Ectodermal cell (in vitro differentiated cells): ENCODE results near the gene OGFOD3.

ENCODE experiments used
- H3K27ac ChIP-seq: 2 replicates; pipeline ENCODE4 v1.7.0; 2013; ENCODE audit warnings: mild to moderate bottlenecking, low read depth, low read length; ENCODE audit not compliant: insufficient read depth, poor library complexity, severe bottlenecking
- H3K27me3 ChIP-seq: 2 replicates; pipeline ENCODE4 v1.7.0; 2013; ENCODE audit warnings: mild to moderate bottlenecking, low read length; ENCODE audit not compliant: insufficient read depth, control insufficient read depth, poor library complexity, severe bottlenecking
- H3K36me3 ChIP-seq: one replicate; pipeline ENCODE4 v1.7.0; 2013; ENCODE audit warnings: low read length; ENCODE audit not compliant: control insufficient read depth, insufficient read depth
- H3K4me1 ChIP-seq: one replicate; pipeline ENCODE4 v1.7.0; 2013; ENCODE audit warnings: low read length; ENCODE audit not compliant: control insufficient read depth, insufficient read depth
- H3K4me3 ChIP-seq: 2 replicates; pipeline ENCODE4 v1.7.0; 2013; ENCODE audit warnings: low read depth, low read length, control low read depth; ENCODE audit not compliant: insufficient read depth
- H3K9me3 ChIP-seq: 2 replicates; pipeline ENCODE4 v1.7.0; 2013; ENCODE audit warnings: mild to moderate bottlenecking, low read length, moderate library complexity; ENCODE audit not compliant: control insufficient read depth
- WGBS, 2 experiments: methylation state at CpG; one replicate each; pipeline ENCODE4 v1.1.7; 2013; ENCODE audit warnings: missing lambda C conversion rate in 2 of 2; 5-methylcytosine and 5-hydroxymethylcytosine counted together

OGFOD3 gene

GRCh38 chr17:82405051-82405450, 13.3 kb downstream of the OGFOD3 start:
- H3K27me3 ChIP-seq, result no peaks in the 10 kb centered on the region
- no peak overlapping the region for H3K27ac ChIP-seq
- no peak overlapping the region for H3K4me3 ChIP-seq
- H3K36me3 ChIP-seq, result peaks cover 7% of the 10 kb centered on the region
- 92 to 95% methylated on average over 14 of the region's 14 CpGs for WGBS, 2 experiments
- no peaks in the 10 kb centered on the region for H3K9me3 ChIP-seq
- H3K4me1 ChIP-seq, result no peaks in the 10 kb centered on the region

- Histone ChIP-seq H3K36me3 (peaks cover 7% of the 10 kb centered on the region), H3K27ac (no peak overlapping the region), H3K4me3 (no peak overlapping the region), H3K27me3 (no peaks in the 10 kb centered on the region), H3K9me3 (no peaks in the 10 kb centered on the region), H3K4me1 (no peaks in the 10 kb centered on the region)
- WGBS, 2 experiments, result 97% methylated on average over 67 of the region's 67 CpGs
These were observed 14.4 kb downstream of the OGFOD3 start for GRCh38 chr17:82403662-82404660.

GRCh38 chr17:82402865-82403264, 15.5 kb downstream of the OGFOD3 start:
- no peak overlapping the region for H3K4me3 ChIP-seq
- H3K27me3 ChIP-seq, result no peaks in the 10 kb centered on the region
- no peaks in the 10 kb centered on the region for H3K4me1 ChIP-seq
- H3K36me3 ChIP-seq, result peaks cover 7% of the 10 kb centered on the region
- H3K27ac ChIP-seq, result no peak overlapping the region
- no peaks in the 10 kb centered on the region for H3K9me3 ChIP-seq
- WGBS, 2 experiments, result 94% methylated on average over 7 of the region's 7 CpGs

GRCh38 chr17:82400830-82401229, 17.6 kb downstream of the OGFOD3 start:
- Histone ChIP-seq H3K9me3 (no peaks in the 10 kb centered on the region), H3K4me3 (no peak overlapping the region), H3K36me3 (peaks cover 7% of the 10 kb centered on the region), H3K27me3 (no peaks in the 10 kb centered on the region), H3K27ac (no peak overlapping the region), H3K4me1 (no peaks in the 10 kb centered on the region)
- 95 to 96% methylated on average over 16 to 17 of the region's 19 CpGs for WGBS, 2 experiments

- Histone ChIP-seq H3K9me3 (no peaks in the 10 kb centered on the region), H3K27ac (no peak overlapping the region)
- WGBS, 2 experiments, result 94% methylated on average over 7 of the region's 7 CpGs
These were observed 18.2 kb downstream of the OGFOD3 start for GRCh38 chr17:82400206-82400605.

GRCh38 chr17:82399601-82400101, 18.7 kb downstream of the OGFOD3 start:
- Histone ChIP-seq H3K36me3 (peaks cover 7% of the 10 kb centered on the region), H3K4me1 (no peaks in the 10 kb centered on the region), H3K27me3 (no peaks in the 10 kb centered on the region), H3K27ac (no peak overlapping the region), H3K9me3 (no peaks in the 10 kb centered on the region), H3K4me3 (no peak overlapping the region)
- 87 to 88% methylated on average over 18 of the region's 18 CpGs for WGBS, 2 experiments

More at GRCh38 chr17:82400206-82400605, 18.2 kb downstream of the OGFOD3 start:
- Histone ChIP-seq H3K36me3 (peaks cover 7% of the 10 kb centered on the region), H3K27me3 (no peaks in the 10 kb centered on the region), H3K4me3 (no peak overlapping the region), H3K4me1 (no peaks in the 10 kb centered on the region)

GRCh38 chr17:82399041-82399441, 19.3 kb downstream of the OGFOD3 start:
- Histone ChIP-seq H3K4me1 (no peaks in the 10 kb centered on the region), H3K4me3 (no peak overlapping the region), H3K27me3 (no peaks in the 10 kb centered on the region), H3K9me3 (no peaks in the 10 kb centered on the region), H3K27ac (no peak overlapping the region), H3K36me3 (peaks cover 7% of the 10 kb centered on the region)
- WGBS, 2 experiments, result 93% methylated on average over 13 of the region's 13 CpGs

- Histone ChIP-seq H3K27ac (no peak overlapping the region), H3K4me1 (no peaks in the 10 kb centered on the region), H3K9me3 (no peaks in the 10 kb centered on the region), H3K36me3 (peaks cover 7% of the 10 kb centered on the region), H3K4me3 (no peak overlapping the region), H3K27me3 (no peaks in the 10 kb centered on the region)
- 92 to 94% methylated on average over 38 of the region's 38 CpGs for WGBS, 2 experiments
These were observed 20.7 kb downstream of the OGFOD3 start for GRCh38 chr17:82397449-82398335.

- Histone ChIP-seq H3K9me3 (no peaks in the 10 kb centered on the region), H3K27me3 (no peaks in the 10 kb centered on the region), H3K4me1 (no peaks in the 10 kb centered on the region), H3K4me3 (no peak overlapping the region), H3K27ac (no peak overlapping the region), H3K36me3 (peaks cover 6% of the 10 kb centered on the region)
- whole genome bisulfite sequencing, 2 experiments, result 90 to 91% methylated on average over 18 to 19 of the region's 19 CpGs
These were observed 21.6 kb downstream of the OGFOD3 start for GRCh38 chr17:82396601-82397435.
